Stomach (tissue), 4 donors: ENCODE measurements around the gene CHPF.

Source experiments
- POLR2A ChIP-seq, 4 donors: fragments of 450-650 bp; IDR thresholded peaks; one replicate each; pipeline ENCODE4 v1.6.1; 2016; ENCODE audit warnings: antibody characterized with exemption in 4 of 4, control low read depth in 2 of 4, mild to moderate bottlenecking in 1 of 4, moderate library complexity in 1 of 4
- TF ChIP-seq, protein P1 (sequence below), 7 experiments: fragments of 450-650 bp in 4 of 7; fragments of 200-600 bp in 3 of 7; sonication (generic) in 3 of 7; IDR thresholded peaks; one replicate each; pipeline ENCODE4 v1.5.1; 2016 to 2019; ENCODE audit warnings: antibody characterized with exemption in 7 of 7, control low read depth in 2 of 7, mild to moderate bottlenecking in 1 of 7

DNA sequence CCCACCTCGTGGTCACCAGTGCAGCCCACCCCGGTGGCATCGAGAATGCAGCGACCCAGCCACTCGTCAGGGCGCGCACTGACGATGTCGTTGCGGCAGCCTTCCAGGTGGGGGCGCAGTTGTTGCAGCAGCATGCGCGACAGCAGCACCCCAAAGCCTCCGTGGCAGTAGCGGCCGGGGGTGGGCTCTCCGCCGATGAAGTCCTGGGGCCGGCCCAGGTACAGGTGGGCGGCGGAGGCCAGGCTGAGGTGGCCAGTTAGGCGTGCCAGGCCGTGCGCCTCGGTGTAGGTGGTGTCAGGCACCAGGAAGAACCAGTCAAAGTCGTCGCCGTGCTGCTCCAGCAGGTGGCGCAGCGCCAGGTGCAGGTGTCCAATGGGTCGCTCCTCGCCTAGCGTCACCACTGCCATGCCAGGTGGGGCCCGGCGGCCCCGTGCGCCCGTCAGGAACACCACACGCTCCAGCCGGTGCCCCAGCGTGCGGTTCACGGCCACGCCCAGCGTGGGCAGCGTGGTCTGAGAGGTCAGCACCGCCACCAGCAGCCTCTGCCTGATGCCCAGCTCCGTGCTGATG lies 1.9 kb downstream of the CHPF start:
- TF ChIP-seq, protein P1, sequence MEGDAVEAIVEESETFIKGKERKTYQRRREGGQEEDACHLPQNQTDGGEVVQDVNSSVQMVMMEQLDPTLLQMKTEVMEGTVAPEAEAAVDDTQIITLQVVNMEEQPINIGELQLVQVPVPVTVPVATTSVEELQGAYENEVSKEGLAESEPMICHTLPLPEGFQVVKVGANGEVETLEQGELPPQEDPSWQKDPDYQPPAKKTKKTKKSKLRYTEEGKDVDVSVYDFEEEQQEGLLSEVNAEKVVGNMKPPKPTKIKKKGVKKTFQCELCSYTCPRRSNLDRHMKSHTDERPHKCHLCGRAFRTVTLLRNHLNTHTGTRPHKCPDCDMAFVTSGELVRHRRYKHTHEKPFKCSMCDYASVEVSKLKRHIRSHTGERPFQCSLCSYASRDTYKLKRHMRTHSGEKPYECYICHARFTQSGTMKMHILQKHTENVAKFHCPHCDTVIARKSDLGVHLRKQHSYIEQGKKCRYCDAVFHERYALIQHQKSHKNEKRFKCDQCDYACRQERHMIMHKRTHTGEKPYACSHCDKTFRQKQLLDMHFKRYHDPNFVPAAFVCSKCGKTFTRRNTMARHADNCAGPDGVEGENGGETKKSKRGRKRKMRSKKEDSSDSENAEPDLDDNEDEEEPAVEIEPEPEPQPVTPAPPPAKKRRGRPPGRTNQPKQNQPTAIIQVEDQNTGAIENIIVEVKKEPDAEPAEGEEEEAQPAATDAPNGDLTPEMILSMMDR (IDR thresholded peaks at IDR 0.05), result peak in 6 of 7 experiments; percentile 53 to 97 (median 90)
- no peak for TF ChIP-seq POLR2A (IDR thresholded peaks at IDR 0.05)
